ENCODE data around the gene TCF19. TPM values are rescaled to one million over a fixed set of nuclear protein-coding genes. Genes with fewer than 3 reads are reported as not detected.

The TCF19 gene
- total and polyA plus RNA-seq, 10 of the 15 experiments (the other 5 are each of a cell fraction or from before 2014, with no cell fraction given): 7.7 to 103 (median 53.3) TPM

DNA sequence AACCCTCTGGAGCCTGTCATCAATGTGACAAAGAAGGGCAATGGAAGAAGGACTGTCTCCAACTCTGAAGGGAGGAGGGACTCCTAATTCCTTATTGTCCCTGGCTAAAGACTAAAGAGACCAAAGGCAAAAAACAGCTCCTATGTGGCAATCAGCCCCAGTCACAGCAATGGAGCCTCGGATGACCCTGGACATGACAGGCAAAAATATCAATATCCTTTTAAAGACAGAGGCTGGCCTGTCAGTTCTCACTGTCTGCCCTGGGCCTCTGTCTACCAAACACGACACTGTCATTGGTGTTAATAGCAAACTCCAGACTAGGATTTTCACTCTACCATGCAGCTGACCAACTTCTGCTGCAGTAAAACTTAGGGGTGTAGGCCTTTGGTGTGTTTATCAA is 50.1 kb downstream of the TCF19 start:
- intact Hi-C loops (cut with micrococcal nuclease; ENCODE audit: unreplicated experiment): no loop called here
- in situ Hi-C loops (cut with MboI): no loop called here
- RAD21 ChIA-PET (ENCODE audit: unreplicated experiment): no interaction called here

GRCh38 chr6:31209137-31209536 is 50.7 kb downstream of the TCF19 start:
- WGBS (ENCODE audit: insufficient coverage, insufficient replicate concordance, low lambda C conversion rate, missing lambda C conversion rate): 71% methylated on average over 2 of the region's 2 CpGs
- H3K9me3 ChIP-seq (replicated peaks; ENCODE audit: control insufficient read depth, insufficient read depth, low read length): no peaks in the 10 kb centered on the region
- SMC1A ChIA-PET (ENCODE audit: uncharacterized antibody, unreplicated experiment): interaction anchor here (0.6 to 1.8 kb wide), 2 partner anchors 13 to 33 kb away, joined by 3 to 5 read pairs; no protein-coding TSS in a partner anchor
- no peak overlapping the region for H3K27ac ChIP-seq (ENCODE audit: control insufficient read depth, insufficient read depth)
- no peaks in the 10 kb centered on the region for H3K27me3 ChIP-seq (replicated peaks in 1 of 2; ENCODE audit: control insufficient read depth in 2 of 2, insufficient read depth in 2 of 2, low read length in 1 of 2)
- no peak for TF ChIP-seq JUNB (IDR thresholded peaks at IDR 0.05)
- no peak for TF ChIP-seq NFIC (IDR thresholded peaks at IDR 0.05; ENCODE audit: low read depth, low read length)
- no peak for TF ChIP-seq CBX5 (IDR thresholded peaks at IDR 0.05; ENCODE audit: low read depth)
- no peak for TF ChIP-seq TCF7 (IDR thresholded peaks at IDR 0.05; ENCODE audit: borderline replicate concordance)
- TF ChIP-seq SREBF1 (IDR thresholded peaks at IDR 0.05; ENCODE audit: low read length): no peak
- no peak for TF ChIP-seq POU2F2 (IDR thresholded peaks at IDR 0.05; ENCODE audit: borderline replicate concordance, low read depth, low read length)
- TF ChIP-seq BHLHE40 (IDR thresholded peaks at IDR 0.05; ENCODE audit: borderline replicate concordance in 1 of 2, low read depth in 2 of 2, low read length in 1 of 2): no peak
- TF ChIP-seq FOXK2 (IDR thresholded peaks at IDR 0.05): no peak
- no peak for TF ChIP-seq ZSCAN29 (IDR thresholded peaks at IDR 0.05)
- TF ChIP-seq, protein P1, sequence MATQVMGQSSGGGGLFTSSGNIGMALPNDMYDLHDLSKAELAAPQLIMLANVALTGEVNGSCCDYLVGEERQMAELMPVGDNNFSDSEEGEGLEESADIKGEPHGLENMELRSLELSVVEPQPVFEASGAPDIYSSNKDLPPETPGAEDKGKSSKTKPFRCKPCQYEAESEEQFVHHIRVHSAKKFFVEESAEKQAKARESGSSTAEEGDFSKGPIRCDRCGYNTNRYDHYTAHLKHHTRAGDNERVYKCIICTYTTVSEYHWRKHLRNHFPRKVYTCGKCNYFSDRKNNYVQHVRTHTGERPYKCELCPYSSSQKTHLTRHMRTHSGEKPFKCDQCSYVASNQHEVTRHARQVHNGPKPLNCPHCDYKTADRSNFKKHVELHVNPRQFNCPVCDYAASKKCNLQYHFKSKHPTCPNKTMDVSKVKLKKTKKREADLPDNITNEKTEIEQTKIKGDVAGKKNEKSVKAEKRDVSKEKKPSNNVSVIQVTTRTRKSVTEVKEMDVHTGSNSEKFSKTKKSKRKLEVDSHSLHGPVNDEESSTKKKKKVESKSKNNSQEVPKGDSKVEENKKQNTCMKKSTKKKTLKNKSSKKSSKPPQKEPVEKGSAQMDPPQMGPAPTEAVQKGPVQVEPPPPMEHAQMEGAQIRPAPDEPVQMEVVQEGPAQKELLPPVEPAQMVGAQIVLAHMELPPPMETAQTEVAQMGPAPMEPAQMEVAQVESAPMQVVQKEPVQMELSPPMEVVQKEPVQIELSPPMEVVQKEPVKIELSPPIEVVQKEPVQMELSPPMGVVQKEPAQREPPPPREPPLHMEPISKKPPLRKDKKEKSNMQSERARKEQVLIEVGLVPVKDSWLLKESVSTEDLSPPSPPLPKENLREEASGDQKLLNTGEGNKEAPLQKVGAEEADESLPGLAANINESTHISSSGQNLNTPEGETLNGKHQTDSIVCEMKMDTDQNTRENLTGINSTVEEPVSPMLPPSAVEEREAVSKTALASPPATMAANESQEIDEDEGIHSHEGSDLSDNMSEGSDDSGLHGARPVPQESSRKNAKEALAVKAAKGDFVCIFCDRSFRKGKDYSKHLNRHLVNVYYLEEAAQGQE (IDR thresholded peaks at IDR 0.05; ENCODE audit: low read depth, low read length): no peak
- no peak for TF ChIP-seq SREBF2 (IDR thresholded peaks at IDR 0.05; ENCODE audit: low read length)
- no peak for TF ChIP-seq CBFB (IDR thresholded peaks at IDR 0.05; ENCODE audit: low read depth)
- no peak for TF ChIP-seq ESRRA (IDR thresholded peaks at IDR 0.05; ENCODE audit: low read length)
- TF ChIP-seq YY1 (IDR thresholded peaks at IDR 0.05; ENCODE audit: low read depth, low read length): no peak
- no peak for TF ChIP-seq BMI1 (IDR thresholded peaks at IDR 0.05; ENCODE audit: borderline replicate concordance)
- no peak for TF ChIP-seq ZNF207 (IDR thresholded peaks at IDR 0.05; ENCODE audit: borderline replicate concordance)
- TF ChIP-seq STAT1 (conservative IDR thresholded peaks at IDR 0.05): no peak
- RAD21 ChIA-PET (ENCODE audit: unreplicated experiment): no interaction called here
- DNase-seq (ENCODE audit: low read depth, low spot score): no peak
- POLR2A ChIA-PET: no interaction called here
- ATAC-seq: no peak
- H3K4me1 ChIP-seq (ENCODE audit: control insufficient read depth, insufficient read depth, low read length): peaks cover 7% of the 10 kb centered on the region
- FAIRE-seq: no peak
- intact Hi-C loops (cut with micrococcal nuclease; ENCODE audit: unreplicated experiment): no loop called here
- CTCF ChIA-PET: interaction anchor here (1.5 to 1.7 kb wide), 2 partner anchors 12 to 158 kb away, joined by 3 to 4 read pairs; no protein-coding TSS in a partner anchor
- no peaks in the 10 kb centered on the region for H3K36me3 ChIP-seq (ENCODE audit: control insufficient read depth in 2 of 2, insufficient read depth in 2 of 2, low read length in 1 of 2)
- no peaks in the 10 kb centered on the region for H4K20me1 ChIP-seq (ENCODE audit: control insufficient read depth, insufficient read depth)
- in situ Hi-C loops (cut with MboI): no loop called here
- no TSS peak for BruUV-seq (replicated peaks)
- no peak overlapping the region for H3K4me2 ChIP-seq (ENCODE audit: control insufficient read depth, insufficient read depth)
- H3K9ac ChIP-seq (ENCODE audit: control insufficient read depth, insufficient read depth, low read length): no peak overlapping the region
- H3K4me3 ChIP-seq: no peak overlapping the region
- peaks cover 1% of the 10 kb centered on the region; the same call in 1 of the 2 replicates for H3K79me2 ChIP-seq (ENCODE audit: control insufficient read depth, insufficient read depth, low read length)
- H2AFZ ChIP-seq (ENCODE audit: control insufficient read depth, low read depth, low read length): no peak overlapping the region

More for the DNA sequence above, 50.1 kb downstream of the TCF19 start:
- WGBS (ENCODE audit: insufficient coverage, insufficient replicate concordance, low lambda C conversion rate, missing lambda C conversion rate): 83% methylated on average over 2 of the region's 2 CpGs
- ChIA-PET POLR2A (no interaction called here), SMC1A (ENCODE audit: uncharacterized antibody, unreplicated experiment) (interaction anchor here (0.6 to 1.8 kb wide), 2 partner anchors 12 to 34 kb away, joined by 3 to 5 read pairs; no protein-coding TSS in a partner anchor), CTCF (interaction anchor here (0.6 to 1.7 kb wide), 3 partner anchors 12 to 158 kb away, joined by 3 to 4 read pairs (median 3); no protein-coding TSS in a partner anchor)
- Histone ChIP-seq H3K4me1 (ENCODE audit: control insufficient read depth, insufficient read depth, low read length) (peaks cover 7% of the 10 kb centered on the region), H3K27ac (ENCODE audit: control insufficient read depth, insufficient read depth) (no peak overlapping the region), H3K9me3 (replicated peaks; ENCODE audit: control insufficient read depth, insufficient read depth, low read length) (no peaks in the 10 kb centered on the region), H2AFZ (ENCODE audit: control insufficient read depth, low read depth, low read length) (no peak overlapping the region), H3K4me3 (no peak overlapping the region), H4K20me1 (ENCODE audit: control insufficient read depth, insufficient read depth) (no peaks in the 10 kb centered on the region), H3K4me2 (ENCODE audit: control insufficient read depth, insufficient read depth) (no peak overlapping the region), H3K27me3 (replicated peaks in 1 of 2; ENCODE audit: control insufficient read depth in 2 of 2, insufficient read depth in 2 of 2, low read length in 1 of 2) (no peaks in the 10 kb centered on the region), H3K36me3 (ENCODE audit: control insufficient read depth in 2 of 2, insufficient read depth in 2 of 2, low read length in 1 of 2) (no peaks in the 10 kb centered on the region), H3K79me2 (ENCODE audit: control insufficient read depth, insufficient read depth, low read length) (peaks cover 1% of the 10 kb centered on the region; the same call in 1 of the 2 replicates), H3K9ac (ENCODE audit: control insufficient read depth, insufficient read depth, low read length) (no peak overlapping the region)
- no peak for ATAC-seq
- no peak for DNase-seq (ENCODE audit: low read depth, low spot score)
- no TSS peak for BruUV-seq (replicated peaks)
- TF ChIP-seq PML (IDR thresholded peaks at IDR 0.05; ENCODE audit: low read length) (no peak), NBN (IDR thresholded peaks at IDR 0.05) (no peak)
- FAIRE-seq: no peak

Measured in GM12878 (cell line).